ENCODE measurements around the gene XYLB.

The XYLB gene

DNA sequence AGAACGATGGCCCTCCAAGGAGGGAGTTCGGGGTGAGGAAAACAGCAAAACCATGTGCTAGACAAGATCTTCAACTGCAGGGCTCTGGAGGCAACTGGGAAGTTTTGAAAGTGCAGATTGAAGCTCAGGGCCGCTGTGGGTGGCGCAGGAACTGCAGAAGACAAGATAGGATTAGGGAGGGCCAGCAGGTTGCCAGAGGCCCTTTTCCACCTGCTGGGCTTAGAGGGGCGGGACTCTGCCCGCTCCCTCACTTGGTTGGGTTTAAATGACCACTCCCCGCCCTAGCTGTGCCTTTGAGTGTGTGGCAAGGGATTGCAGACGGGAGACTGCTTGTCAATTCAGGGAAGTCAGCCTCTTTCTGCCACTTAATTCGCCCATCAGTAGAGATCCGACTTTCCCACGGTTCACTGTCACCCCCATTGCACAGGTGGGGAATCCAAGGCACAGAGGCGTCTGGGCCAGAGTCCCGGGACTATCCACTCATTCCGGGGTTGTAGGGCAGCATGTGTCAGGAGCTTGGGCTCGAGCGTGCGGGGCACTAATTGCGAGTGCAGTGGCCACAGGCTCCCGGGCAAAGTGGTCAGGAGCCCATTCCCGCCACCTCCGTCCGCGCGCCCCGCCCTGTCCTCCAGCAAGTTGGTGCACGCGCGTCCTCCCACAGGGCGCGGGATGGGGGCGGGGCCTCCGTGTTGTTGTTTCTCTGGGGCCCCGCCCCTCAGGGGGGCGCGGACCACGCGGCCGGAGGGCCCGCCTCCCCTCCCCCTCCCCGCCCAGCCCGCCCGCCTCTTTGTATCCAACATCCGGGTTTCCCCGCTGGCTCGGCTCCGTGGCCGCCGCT lies 106.7 kb downstream of the XYLB start, which contains the start of gene ACVR2B:
ACVR2B (plus strand) TSS at position 816 of the 838 bp plus-strand sequence. CDS start 433 bp downstream, outside the sequence.
- in situ Hi-C loops (cut with MboI; ENCODE audit: low sequenced_read_pairs), result no loop called here

DNA sequence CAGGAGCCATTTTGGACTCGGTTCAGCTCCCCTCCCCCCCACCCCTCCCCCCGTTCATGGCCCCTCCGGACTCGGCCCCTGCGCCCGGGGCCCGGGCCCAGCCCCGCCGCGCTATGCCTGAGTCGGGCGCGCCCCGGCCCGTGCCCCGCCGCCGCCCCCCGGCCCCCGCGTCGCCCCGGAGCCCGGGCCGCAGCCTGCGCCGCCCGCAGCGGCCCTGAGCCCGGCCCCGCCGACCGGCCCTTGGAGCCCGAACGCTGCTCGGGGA lies 107.3 kb downstream of the XYLB start:
- in situ Hi-C loops (cut with MboI; ENCODE audit: low sequenced_read_pairs), result no loop called here

DNA sequence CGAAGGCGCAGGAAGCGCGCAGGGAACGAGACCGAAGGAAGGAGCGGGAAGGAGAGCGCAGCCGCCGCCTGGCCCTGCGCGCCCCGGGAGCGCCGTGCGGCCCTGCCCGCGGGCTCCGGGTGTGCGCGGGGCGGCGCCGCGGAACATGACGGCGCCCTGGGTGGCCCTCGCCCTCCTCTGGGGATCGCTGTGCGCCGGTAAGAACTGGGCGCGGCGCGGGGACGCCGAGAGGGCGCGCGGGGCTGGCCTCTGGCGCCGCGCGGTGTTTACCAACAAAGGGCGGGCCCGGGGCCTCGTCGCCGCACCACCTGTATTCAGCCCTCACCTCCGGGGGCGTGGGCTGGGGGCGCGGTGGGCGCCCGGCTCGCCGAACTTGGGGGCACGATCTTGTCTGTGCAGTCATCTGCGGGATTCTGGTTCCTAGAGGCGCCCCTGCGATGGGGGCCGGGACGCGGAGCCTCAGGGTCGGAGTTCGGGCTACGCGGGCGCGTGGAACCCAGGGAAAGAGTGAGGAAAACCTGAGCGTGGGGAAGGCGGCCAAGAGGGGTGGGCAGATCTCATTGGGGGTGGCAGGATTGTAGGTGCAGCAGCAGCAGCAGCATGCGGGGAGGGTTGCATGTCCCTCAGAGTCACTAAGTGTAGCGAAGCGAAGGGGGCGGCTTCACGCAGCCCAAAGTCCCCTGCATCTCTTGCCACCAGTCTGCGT lies 107.7 kb downstream of the XYLB start:
- in situ Hi-C loops (cut with MboI; ENCODE audit: low sequenced_read_pairs), result no loop called here

DNA sequence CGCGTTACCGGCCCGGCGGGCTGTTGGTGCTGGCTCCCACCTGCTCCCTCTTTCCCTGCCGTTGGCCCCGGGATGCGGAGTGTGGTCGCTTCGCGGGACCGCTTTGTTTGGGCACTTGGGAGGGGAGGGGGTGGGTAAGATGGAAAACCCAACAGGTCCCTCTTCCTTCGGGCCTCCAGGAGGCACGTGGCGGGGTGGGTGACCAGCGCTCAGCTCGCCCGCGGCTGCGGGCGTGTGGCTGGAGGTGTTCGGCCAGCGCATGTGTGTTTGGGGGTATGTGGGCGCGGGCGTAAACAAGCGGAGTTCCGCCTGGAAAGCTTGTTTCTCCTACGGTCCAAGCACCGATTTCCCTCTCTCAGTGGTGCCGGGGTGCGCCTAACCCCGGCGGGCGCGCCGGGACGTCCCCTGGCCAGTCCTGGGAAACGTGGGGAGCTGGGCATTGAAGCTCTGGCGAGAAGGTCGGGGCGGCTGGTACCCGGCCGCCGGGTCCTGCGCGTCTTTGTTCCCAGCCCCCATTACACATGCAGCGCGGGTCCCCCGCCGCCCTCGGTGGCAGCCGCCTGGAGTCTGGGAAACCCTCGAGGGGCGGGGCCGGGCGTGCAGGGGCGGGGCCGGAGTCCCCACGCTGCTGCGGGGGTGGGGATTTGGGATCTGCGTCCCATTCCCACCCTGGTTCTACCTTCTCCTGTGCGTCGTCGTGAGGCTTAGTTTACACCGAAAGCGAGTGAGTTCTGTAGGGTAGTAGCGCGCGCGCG lies 108.5 kb downstream of the XYLB start:
- in situ Hi-C loops (cut with MboI; ENCODE audit: low sequenced_read_pairs), result no loop called here

DNA sequence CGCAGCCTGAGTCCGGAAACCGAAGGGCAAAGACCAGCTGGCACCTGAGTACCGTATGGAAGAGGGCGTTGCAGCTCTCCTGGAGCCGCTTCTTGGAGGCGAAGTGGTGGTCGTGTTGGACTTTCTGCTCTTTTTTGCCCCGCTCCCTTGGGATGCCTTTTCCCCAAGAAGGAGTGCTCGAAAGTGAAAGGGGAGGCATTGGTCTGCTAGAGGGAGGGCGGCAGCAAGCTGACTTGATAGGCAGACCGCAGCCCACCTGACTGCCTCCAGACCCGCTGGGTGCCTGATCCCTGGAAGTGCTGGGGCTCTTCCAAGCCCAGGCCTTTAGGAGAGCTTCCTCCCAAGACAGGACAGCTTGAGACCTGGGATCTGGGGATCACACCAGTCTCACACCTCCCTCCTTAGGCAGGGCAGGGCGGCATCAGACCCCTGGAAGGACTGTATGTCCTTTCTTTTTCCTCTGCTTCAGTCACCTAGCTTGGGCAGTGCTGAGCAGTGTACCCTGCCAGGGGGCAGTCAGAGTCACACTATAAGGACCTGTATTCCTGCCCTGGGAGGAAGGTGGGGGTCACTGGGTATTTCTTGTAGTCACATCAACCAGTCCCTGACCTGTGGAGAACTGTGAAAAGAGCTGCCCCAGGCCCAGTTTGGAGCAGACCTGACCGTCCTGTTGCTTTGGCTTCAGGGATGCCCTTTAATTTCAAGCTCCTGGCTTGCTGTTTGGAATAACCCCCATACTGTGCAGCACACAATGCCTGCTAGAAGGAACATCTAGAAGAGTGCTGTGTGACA lies 109.2 kb downstream of the XYLB start:
- in situ Hi-C loops (cut with MboI; ENCODE audit: low sequenced_read_pairs), result no loop called here

DNA sequence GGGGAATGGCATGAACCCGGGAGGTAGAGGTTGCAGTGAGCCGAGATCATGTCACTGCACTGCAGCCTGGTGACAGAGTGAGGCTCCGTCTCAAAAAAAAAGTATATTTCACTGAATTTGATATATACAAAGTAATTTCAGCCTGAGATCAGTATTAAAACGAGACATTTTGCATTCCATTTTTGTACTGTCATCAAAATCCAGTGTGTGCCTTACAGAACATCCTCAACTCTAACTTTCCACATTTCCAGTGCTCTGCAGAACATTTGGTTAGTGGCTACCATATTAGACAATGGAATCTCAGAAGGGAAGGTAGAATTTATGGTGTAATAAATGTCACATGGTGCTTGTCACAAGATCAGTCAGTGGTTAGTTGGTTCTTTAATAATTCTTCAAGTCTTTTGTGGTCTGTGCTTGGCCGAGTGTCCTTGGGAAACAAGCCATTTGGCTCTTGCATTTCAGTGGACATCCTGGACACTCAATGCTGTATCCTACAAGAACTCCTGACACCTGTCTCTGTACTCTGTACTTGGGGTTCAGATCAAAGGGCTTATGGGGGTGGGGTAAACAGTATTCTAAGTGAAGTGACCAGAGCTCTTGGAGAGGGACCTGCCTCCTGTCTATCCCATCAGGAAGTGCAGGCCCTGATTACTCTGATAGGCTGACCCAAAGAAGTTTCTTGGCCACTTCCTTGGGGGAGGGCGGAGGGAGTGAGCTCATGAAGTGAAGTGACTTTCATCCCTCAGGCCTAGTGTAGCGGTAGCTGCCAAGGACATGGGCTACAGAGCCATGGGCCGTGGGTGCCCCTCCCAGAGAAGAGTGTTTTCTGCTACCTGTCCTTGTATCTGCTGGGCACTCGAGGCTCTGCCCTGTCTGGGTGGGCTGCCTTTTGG lies 110.8 kb downstream of the XYLB start:
- in situ Hi-C loops (cut with MboI; ENCODE audit: low sequenced_read_pairs), result no loop called here

DNA sequence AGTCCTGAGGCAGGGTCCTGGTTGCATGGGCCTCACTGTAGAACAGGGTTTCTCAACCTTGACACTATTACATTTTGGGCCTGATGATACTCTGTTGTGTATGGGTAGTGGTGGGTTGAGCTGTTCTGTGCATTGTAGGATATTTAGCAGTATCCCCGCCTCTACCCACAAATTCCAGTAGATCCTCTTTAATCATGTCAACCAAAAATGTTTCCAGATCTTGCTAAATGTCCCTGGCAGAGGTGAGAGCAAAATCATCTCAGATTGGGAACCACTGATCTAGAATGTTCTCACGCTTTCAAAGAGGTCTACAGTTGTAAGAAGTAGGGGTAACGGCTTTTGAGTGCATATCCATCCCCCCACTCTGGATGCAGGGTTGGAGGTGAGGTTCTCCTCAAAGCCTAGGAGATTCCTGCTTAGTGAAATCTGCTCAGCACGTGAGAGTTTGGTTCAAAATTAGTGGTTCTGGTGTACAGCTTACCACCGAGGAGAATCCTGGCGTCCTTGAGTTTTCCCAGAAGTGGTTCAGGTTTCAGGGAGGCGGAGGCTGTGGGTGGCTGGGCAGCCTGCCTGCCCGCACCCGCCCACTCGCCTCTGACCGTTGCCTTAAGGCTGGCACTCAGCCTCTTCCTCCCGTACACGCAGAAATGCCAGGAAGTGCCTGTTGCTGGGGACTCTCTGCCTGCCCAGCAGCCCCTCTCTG lies 112.4 kb downstream of the XYLB start:
- in situ Hi-C loops (cut with MboI; ENCODE audit: low sequenced_read_pairs), result no loop called here

DNA sequence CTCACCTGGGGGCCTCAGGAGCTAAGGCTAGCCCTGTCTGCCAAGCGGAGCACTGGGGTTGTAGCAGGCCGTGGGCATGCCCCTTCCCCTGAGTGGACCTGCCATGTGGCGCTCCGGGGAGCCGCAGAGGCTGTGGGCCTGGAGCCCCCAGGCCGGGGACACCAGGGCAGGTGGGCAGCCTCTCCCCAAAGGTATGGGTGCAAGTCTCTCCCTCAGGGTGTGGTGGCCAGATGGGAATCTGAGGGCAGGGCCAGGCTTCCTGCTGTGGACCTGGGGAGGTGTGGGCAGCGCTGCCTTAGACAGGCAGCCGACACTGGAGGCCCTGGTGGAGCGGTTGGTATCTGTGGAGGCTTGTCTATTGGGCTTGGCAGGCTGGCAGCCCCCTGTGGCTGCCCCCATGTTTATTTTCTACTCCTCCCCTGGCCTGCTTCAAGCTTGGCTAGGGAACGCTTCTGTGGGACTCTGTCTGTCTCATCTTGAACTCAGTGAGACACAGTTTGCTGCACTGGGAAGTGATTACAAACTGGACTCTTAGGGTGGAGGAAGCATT lies 113.0 kb downstream of the XYLB start:
- in situ Hi-C loops (cut with MboI; ENCODE audit: low sequenced_read_pairs), result no loop called here

DNA sequence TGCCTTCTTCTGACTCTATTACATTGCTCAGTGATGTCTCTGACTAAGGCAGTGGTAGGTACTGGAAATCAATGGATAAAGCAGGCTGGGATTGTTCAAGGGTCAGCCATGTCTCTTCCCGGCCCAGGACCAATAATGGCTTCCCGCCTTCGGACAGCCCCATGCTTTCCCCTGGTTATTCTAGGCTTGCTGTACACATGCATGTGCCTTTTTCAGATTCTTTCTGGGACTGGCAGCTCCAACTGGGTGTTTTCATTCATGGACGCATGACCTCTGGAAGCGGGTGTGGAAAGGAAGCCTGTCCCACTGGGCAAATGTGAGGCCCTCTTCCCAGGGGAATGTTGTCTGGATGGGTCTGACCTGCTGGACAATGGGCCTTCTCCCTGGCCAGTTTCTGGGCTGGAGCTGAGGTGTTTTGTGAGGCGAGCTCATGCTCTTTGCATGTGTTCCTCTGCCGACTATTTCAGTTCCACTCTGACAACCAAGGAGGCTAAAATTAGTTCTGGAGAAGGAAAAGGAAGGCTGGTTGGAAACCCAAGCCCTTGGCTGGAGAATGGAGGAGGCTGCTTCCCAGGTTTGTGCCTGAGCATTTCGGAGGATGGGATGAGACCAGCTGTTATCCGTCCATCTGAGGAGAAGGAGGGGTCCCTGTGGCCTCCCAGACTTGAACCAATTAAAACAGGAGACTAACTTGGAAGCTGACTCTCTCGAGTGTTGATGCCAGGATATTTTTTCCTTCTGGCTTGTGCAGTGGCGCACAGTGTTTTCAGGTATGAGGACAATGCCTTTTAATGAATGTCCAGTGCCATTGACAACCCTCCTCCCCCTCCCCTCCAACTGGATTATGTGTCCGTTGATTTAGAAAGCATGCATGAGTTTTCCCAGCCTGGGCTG lies 114.0 kb downstream of the XYLB start:
- in situ Hi-C loops (cut with MboI; ENCODE audit: low sequenced_read_pairs), result no loop called here

All from HL-60/S4 treated with phorbol 12-myristate 13-acetate at 8.2 ng/mL for 4 days and 3 days (cell line).